GM12872 (cell line): ENCODE data around the gene PNO1.

Experiments
- TF ChIP-seq, protein P1 (sequence below): IDR thresholded peaks from 3 replicates; pipeline ENCODE4 v1.5.1; 2011; ENCODE audit warnings: low read depth, mild to moderate bottlenecking, low read length, moderate library complexity; ENCODE audit not compliant: insufficient read depth

PNO1 gene

GRCh38 chr2:68196120-68196716 lies 38.5 kb downstream of the PNO1 start:
- TF ChIP-seq, protein P1, sequence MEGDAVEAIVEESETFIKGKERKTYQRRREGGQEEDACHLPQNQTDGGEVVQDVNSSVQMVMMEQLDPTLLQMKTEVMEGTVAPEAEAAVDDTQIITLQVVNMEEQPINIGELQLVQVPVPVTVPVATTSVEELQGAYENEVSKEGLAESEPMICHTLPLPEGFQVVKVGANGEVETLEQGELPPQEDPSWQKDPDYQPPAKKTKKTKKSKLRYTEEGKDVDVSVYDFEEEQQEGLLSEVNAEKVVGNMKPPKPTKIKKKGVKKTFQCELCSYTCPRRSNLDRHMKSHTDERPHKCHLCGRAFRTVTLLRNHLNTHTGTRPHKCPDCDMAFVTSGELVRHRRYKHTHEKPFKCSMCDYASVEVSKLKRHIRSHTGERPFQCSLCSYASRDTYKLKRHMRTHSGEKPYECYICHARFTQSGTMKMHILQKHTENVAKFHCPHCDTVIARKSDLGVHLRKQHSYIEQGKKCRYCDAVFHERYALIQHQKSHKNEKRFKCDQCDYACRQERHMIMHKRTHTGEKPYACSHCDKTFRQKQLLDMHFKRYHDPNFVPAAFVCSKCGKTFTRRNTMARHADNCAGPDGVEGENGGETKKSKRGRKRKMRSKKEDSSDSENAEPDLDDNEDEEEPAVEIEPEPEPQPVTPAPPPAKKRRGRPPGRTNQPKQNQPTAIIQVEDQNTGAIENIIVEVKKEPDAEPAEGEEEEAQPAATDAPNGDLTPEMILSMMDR: peak; percentile 45; the same call in 2 of the 3 replicates

DNA sequence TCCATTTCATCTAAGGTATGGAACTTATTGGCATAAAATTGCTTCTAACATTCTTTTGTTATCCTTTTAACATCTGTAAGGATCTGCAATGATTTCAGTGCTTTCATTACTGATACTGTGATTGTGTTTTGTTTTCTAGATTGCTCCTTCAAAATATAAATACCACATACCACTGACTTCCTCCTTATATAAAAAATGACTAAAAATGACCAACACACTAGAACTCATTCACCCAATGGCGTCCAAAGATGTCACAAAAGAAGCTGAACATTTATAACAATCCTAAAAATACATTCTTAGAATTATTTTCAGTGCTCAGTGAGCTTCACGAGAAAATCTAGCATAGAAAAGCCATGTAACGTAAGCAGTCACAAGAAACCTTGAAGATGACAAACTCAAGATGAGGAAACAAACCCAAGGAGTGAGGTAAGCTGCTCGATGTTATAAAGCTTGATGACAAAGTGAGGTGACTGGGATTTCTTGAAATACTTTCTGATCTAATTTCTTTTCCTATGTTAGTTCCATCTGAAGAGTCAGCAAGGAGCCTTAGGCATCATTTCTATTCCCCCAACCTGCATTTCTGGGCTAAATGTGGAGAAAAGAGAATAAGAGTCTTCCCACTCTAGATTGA lies 42.6 kb downstream of the PNO1 start:
- TF ChIP-seq, protein P1: no peak

DNA sequence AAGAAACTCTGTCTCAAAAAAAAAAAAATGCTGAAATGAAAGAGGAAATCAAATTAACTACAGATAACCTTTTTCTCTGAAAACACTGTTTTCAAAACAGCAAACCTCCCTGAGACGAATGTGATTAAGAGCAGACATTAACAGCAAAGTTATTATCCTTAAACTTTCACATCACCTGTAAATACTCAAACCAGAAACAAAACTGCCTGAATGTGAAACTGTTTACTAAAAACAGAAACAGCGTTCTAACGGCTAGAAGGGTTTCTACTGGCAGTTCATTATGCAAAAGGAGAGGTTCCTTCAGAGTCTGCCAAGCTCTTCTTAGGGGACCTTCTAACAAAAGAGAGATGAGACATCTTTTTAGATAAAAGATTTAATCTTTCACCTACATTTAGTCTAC lies 45.9 kb downstream of the PNO1 start:
- TF ChIP-seq, protein P1: no peak

DNA sequence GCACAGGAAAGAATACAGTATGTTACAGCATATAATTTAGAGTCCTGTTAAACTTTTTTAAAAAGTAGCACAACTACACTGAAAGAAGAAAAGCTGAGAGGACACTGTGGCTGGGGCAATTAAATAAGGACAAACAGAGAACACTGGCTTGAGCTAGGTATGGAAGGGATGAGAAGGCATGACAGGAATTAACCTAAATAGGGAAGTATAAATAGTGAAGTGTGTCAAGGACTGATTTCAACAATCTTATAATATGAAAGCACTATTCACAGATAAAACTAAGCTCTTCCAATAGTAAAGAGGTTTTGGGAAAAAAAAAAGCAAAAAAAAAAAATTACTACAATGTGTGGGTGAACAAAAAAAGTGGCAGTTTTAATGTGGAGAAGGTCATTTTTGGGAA lies 49.1 kb downstream of the PNO1 start:
- TF ChIP-seq, protein P1: no peak

- TF ChIP-seq, protein P1: no peak
Measured at GRCh38 chr2:68214381-68214780, 56.7 kb downstream of the PNO1 start.

DNA sequence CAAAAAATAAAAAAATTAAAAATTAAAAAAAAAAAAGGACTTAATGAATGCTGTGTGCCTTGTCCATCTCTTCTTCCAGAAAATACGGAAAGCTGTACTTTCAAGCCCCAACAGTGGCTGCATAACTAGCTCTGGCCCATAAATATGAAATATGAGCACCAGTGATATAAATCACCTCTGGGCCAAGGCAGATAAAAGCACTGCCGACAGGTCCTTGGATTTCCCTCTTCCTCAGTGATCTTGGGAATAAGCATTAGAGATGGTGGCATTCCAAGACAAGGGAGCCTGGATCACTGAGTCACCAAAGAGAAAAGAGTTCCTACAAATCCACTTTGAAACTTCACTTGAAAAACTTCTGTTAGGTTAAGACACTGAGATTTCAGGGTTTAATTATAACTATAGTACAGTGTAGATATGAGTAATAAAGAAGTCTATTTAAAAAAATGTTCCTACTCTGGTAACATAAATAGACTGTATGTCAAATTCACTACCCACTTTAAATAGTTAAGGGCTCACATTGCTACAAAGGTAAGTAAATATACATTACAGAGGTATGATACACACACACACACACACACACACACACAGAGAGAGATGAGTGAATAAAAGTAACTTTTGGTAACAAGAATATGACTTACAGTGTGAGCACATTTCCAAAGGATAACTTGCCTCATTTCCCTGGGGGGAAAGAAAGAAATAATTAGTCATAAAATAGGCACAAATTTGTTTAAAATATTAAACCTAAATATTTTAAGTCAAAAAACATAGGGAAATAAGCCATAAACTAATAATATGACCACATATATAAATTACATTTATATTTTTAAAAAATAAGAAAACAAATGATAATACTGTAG lies 59.0 kb downstream of the PNO1 start:
- TF ChIP-seq, protein P1: no peak

DNA sequence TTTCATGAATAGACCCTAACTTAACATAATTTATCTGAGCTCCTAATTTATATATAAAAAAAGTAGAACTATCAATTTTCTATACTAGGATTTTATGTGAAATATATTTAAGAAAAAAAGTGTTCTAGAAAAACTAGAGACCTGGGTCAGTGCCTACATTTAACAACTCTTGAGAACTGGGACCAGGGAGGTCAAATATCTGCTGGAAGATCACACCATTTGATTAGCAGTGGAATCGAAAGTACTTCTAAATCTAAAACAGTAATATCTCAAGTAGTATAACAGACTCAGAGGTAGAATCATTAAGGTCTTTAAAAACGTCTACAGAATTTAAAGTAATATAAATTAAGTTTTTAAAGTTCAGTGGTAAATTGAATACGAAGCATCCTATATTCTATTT lies 60.0 kb downstream of the PNO1 start:
- TF ChIP-seq, protein P1: no peak
